Naive B cell (primary cell): ENCODE results near the gene MROH9. TPM values are rescaled to one million over a fixed set of nuclear protein-coding genes. Genes with fewer than 3 reads are reported as not detected.
"Not testable (repeated sequence)": the region's sequence is repeated elsewhere in the genome, so short reads cannot be mapped to it uniquely, and the experiment has no call there.

ENCODE experiments used
- ATAC-seq, 2 donors: fragments of 150-1000 bp; cut with Tn5 transposase; 2 replicates each; pipeline ENCODE4 v1.10.0; 2021; ENCODE audit warnings: low read depth in 2 of 2, mild to moderate bottlenecking in 2 of 2, moderate library complexity in 2 of 2
- DNase-seq: peaks from one replicate; pipeline ENCODE4 v3.0.0; 2022
- H3K27ac Mint-ChIP-seq, 6 donors: one replicate each; pipeline ENCODE4 v1.8.0; 2020 to 2022; ENCODE audit warnings: mild to moderate bottlenecking in 6 of 6, mixed read lengths in 6 of 6, moderate library complexity in 5 of 6, inconsistent platforms in 2 of 6
- H3K27me3 Mint-ChIP-seq, 3 donors: one replicate each; pipeline ENCODE4 v1.8.0; 2021 to 2022; ENCODE audit warnings: mixed read lengths in 3 of 3, mild to moderate bottlenecking in 1 of 3
- H3K36me3 Mint-ChIP-seq, 2 donors: one replicate each; pipeline ENCODE4 v1.8.0; 2020 to 2022; ENCODE audit warnings: mixed read lengths in 2 of 2, inconsistent platforms in 1 of 2, mild to moderate bottlenecking in 1 of 2
- H3K4me1 Mint-ChIP-seq, 3 donors: one replicate each; pipeline ENCODE4 v1.8.0; 2020 to 2022; ENCODE audit warnings: mixed read lengths in 3 of 3, inconsistent platforms in 1 of 3, mild to moderate bottlenecking in 1 of 3, moderate library complexity in 1 of 3
- H3K4me3 Mint-ChIP-seq, 8 donors: one replicate each; pipeline ENCODE4 v1.8.0; 2020 to 2022; ENCODE audit warnings: mild to moderate bottlenecking in 8 of 8, mixed read lengths in 8 of 8, moderate library complexity in 8 of 8, inconsistent platforms in 2 of 8
- H3K9me3 Mint-ChIP-seq, 7 donors: one replicate each; pipeline ENCODE4 v1.8.0; 2020 to 2022; ENCODE audit warnings: mixed read lengths in 7 of 7, mild to moderate bottlenecking in 5 of 7, inconsistent platforms in 2 of 7, moderate library complexity in 1 of 7
- polyA plus RNA-seq, 6 donors: library from polyadenylated mRNA; unstranded; fragments of 300-500 nt; fragmentation: Illumina TruSeq; gene quantifications; one replicate each; pipeline ENCODE4 v1.2.3, GENCODE V29; 2021; ENCODE audit warnings: low read depth in 6 of 6

MROH9 gene
- polyA plus RNA-seq: not detected

DNA sequence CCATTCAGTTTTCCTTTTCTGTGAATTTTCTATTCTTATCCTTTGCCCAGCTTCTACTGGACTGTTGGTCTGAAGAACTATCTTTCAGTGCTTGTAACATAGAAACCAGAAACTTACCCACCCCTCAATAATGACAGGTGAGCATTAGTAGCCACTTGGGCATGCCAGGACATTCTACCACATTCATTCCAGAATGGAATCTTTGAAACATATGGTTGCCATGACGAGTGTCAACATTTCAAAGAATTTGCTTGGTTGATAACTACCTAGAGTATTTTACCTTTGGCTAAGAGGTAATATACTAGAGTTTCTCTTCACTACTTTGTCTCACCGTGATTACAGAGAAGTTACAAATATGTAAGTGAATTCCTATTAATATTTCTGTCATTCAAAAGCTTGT, at the start of gene MROH9:
MROH9 (plus strand) TSS at position 304 of the 400 bp plus-strand sequence. CDS start 10,023 bp downstream, outside the sequence.
- H3K4me3 Mint-ChIP-seq: no peak within 1 kb of the TSS
- no peak for ATAC-seq
- H3K9me3 Mint-ChIP-seq: peaks cover 0 to 3% (median 0%) of the 10 kb centered on the region in 7 donors

GRCh38 chr1:170885551-170885950, 49.8 kb upstream of the MROH9 start:
- Mint-ChIP-seq H3K27me3 (no peaks in the 10 kb centered on the region), H3K36me3 (no peaks in the 10 kb centered on the region), H3K4me3 (no peak overlapping the region), H3K4me1 (no peaks in the 10 kb centered on the region), H3K9me3 (peaks cover 0 to 9% (median 2%) of the 10 kb centered on the region in 7 donors), H3K27ac (no peak overlapping the region)
- ATAC-seq (no peak), DNase-seq (no peak)

More for the DNA sequence above, at the start of gene MROH9:
- Mint-ChIP-seq H3K36me3 (no peaks in the 10 kb centered on the region), H3K27me3 (peaks cover 0 to 5% (median 4%) of the 10 kb centered on the region in 3 donors), H3K4me1 (no peaks in the 10 kb centered on the region), H3K27ac (no peak within 1 kb of the TSS)
- no peak for DNase-seq

DNA sequence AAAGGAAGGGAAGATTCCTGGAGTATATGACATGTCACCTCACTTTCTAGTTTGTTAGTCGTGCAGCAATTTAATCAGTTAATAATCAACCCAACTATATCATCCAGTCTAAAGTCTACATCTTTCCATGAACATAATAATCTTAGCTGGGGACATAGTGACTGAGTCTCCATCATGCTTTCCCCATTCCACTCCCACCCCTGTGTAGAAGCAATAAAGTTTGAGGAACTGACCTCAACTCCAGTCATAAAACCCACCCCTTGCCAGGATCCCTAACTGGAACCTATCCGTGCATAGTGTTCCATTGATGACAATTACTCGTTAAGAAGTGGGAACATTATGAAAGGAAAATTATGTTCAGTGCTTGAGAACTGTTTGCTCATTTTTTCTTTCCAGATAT, 48.9 kb upstream of the MROH9 start:
- DNase-seq (no peak), ATAC-seq (no peak)
- H3K36me3 Mint-ChIP-seq: no peaks in the 10 kb centered on the region
- no peaks in the 10 kb centered on the region for H3K27me3 Mint-ChIP-seq
- peaks cover 0 to 9% (median 2%) of the 10 kb centered on the region in 7 donors for H3K9me3 Mint-ChIP-seq
- no peaks in the 10 kb centered on the region for H3K4me1 Mint-ChIP-seq
- H3K4me3 Mint-ChIP-seq: no peak overlapping the region
- no peak overlapping the region for H3K27ac Mint-ChIP-seq

DNA sequence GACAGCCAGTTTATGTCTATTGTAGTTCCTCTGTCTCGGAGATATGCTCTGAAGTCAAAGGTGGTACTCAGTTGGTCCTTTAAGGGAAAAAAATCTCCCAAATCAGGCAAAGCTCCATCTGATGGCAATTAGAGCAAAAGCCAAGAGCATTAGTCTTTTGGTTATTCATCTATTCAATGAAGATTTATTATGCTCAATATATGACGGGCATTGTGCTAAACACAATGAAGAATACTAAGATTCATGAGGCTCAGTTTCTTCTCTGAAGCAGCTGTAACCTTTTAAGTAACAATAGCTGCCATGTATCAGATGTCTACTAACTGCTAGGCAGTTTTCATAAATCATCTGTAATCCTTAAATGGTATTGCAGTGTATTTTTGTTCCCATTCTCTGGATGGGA, 47.6 kb upstream of the MROH9 start:
- Mint-ChIP-seq H3K4me3 (no peak overlapping the region), H3K9me3 (peaks cover 0 to 9% (median 2%) of the 10 kb centered on the region in 7 donors), H3K27ac (no peak overlapping the region), H3K27me3 (no peaks in the 10 kb centered on the region), H3K4me1 (no peaks in the 10 kb centered on the region), H3K36me3 (no peaks in the 10 kb centered on the region)
- DNase-seq: no peak
- ATAC-seq: no peak

GRCh38 chr1:170891872-170892271, 43.5 kb upstream of the MROH9 start:
- H3K9me3 Mint-ChIP-seq: no peaks in the 10 kb centered on the region
- DNase-seq: no peak
- peaks cover 2 to 12% (median 7%) of the 10 kb centered on the region in 3 donors for H3K27me3 Mint-ChIP-seq
- no peaks in the 10 kb centered on the region for H3K36me3 Mint-ChIP-seq
- no peaks in the 10 kb centered on the region for H3K4me1 Mint-ChIP-seq
- no peak for ATAC-seq
- H3K4me3 Mint-ChIP-seq: no peak overlapping the region
- no peak overlapping the region for H3K27ac Mint-ChIP-seq

GRCh38 chr1:170893655-170894297, 41.6 kb upstream of the MROH9 start:
- Mint-ChIP-seq H3K4me3 (no peak overlapping the region), H3K27ac (no peak overlapping the region), H3K27me3 (peaks cover 13 to 20% (median 19%) of the 10 kb centered on the region in 3 donors), H3K4me1 (no peaks in the 10 kb centered on the region), H3K36me3 (no peaks in the 10 kb centered on the region), H3K9me3 (no peaks in the 10 kb centered on the region)
- DNase-seq (no peak), ATAC-seq (no peak)

GRCh38 chr1:170903961-170904360, 31.4 kb upstream of the MROH9 start:
- ATAC-seq: no peak
- H3K27me3 Mint-ChIP-seq: peaks cover 4 to 8% (median 5%) of the 10 kb centered on the region in 3 donors
- no peak overlapping the region for H3K27ac Mint-ChIP-seq

DNA sequence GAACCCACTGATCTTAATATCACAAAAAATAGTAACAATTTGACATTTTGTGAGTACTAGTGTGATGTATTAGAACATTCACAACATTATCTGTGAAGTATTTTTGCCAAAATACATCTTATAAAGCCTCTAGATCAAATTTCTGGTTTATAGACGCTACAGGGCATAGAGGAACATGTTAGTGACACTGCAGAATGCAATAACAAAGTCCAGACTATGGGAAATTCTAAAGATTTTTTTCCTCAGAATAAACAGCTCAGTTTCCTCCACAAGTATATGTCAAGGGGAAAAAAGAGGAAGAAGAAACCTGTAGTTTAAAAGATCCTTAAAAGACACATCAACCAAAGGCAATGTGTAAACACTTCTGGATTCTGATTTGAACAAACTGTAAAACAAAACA, 26.4 kb upstream of the MROH9 start:
- Mint-ChIP-seq H3K9me3 (no peaks in the 10 kb centered on the region), H3K27ac (no peak overlapping the region), H3K36me3 (no peaks in the 10 kb centered on the region), H3K27me3 (peaks cover 4 to 8% (median 5%) of the 10 kb centered on the region in 3 donors), H3K4me3 (no peak overlapping the region), H3K4me1 (no peaks in the 10 kb centered on the region)
- DNase-seq: no peak
- ATAC-seq: no peak

More at GRCh38 chr1:170903961-170904360, 31.4 kb upstream of the MROH9 start:
- no peaks in the 10 kb centered on the region for H3K36me3 Mint-ChIP-seq
- no peak overlapping the region for H3K4me3 Mint-ChIP-seq
- H3K9me3 Mint-ChIP-seq: peaks cover 0 to 5% (median 3%) of the 10 kb centered on the region in 7 donors
- no peaks in the 10 kb centered on the region for H3K4me1 Mint-ChIP-seq
- no peak for DNase-seq

DNA sequence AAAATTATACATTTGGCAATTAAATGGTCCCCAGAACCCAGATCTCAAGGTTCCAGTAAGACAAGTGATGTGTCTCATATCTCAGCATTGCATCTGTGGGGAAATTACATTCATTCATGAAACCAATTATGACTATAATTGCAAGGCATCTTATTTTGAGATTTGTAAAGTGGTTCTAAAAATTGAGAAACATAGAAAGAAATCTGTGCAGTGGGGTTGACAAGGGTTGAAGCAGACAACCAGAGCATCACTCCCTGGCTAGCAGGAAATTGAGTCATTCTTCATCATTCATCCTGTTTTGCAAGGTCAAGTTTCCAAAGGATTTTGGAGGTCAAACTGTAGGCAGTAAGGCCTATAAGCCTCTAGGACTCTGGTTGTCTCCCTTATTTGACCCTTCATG, 25.1 kb upstream of the MROH9 start:
- Mint-ChIP-seq H3K27ac (no peak overlapping the region), H3K4me3 (no peak overlapping the region), H3K27me3 (peaks cover 4 to 8% (median 5%) of the 10 kb centered on the region in 3 donors), H3K9me3 (no peaks in the 10 kb centered on the region), H3K4me1 (no peaks in the 10 kb centered on the region), H3K36me3 (no peaks in the 10 kb centered on the region)
- ATAC-seq: no peak
- DNase-seq: no peak

DNA sequence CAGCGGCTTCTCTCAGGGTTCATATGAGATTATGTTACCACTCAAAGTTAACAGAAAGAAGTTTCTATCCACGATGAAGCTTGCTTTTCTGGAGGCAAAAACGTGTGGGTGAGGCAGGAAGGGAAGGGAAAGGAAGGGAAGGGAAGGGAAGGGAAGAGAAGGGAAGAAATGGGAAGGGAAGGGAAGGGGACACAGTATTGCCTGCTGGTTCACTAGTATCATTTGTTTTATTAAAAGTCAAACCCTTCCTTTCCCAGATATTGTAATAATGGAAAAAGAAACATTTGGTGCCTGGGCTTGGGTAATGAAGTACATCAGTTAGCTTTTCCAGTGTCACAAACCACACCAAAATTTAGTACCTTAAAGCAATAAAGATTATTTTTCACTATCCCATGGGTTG, 18.0 kb upstream of the MROH9 start:
- DNase-seq (no peak), ATAC-seq (no peak)
- H3K36me3 Mint-ChIP-seq: peaks cover 4 to 21% of the 10 kb centered on the region in 2 donors
- peaks cover 0 to 10% (median 8%) of the 10 kb centered on the region in 3 donors for H3K27me3 Mint-ChIP-seq
- H3K4me3 Mint-ChIP-seq: no peak overlapping the region
- peaks cover 15 to 38% (median 27%) of the 10 kb centered on the region in 7 donors for H3K9me3 Mint-ChIP-seq
- no peak overlapping the region for H3K27ac Mint-ChIP-seq
- H3K4me1 Mint-ChIP-seq: no peaks in the 10 kb centered on the region

GRCh38 chr1:170924656-170925055, 10.7 kb upstream of the MROH9 start:
- H3K27me3 Mint-ChIP-seq, DNase-seq, ATAC-seq, H3K4me1 Mint-ChIP-seq, H3K27ac Mint-ChIP-seq, H3K4me3 Mint-ChIP-seq: not testable (repeated sequence)
- Mint-ChIP-seq H3K9me3 (peaks cover 11 to 38% (median 25%) of the 10 kb centered on the region in 7 donors), H3K36me3 (peaks cover 4 to 15% of the 10 kb centered on the region in 2 donors)

GRCh38 chr1:170927955-170928840, 7.1 kb upstream of the MROH9 start:
- no peak overlapping the region for H3K27ac Mint-ChIP-seq

GRCh38 chr1:170929412-170929834, 5.9 kb upstream of the MROH9 start:
- Mint-ChIP-seq H3K36me3 (no peaks in the 10 kb centered on the region), H3K9me3 (no peaks in the 10 kb centered on the region), H3K4me3 (no peak overlapping the region), H3K27ac (no peak overlapping the region), H3K4me1 (no peaks in the 10 kb centered on the region), H3K27me3 (peaks cover 0 to 4% (median 0%) of the 10 kb centered on the region in 3 donors)
- DNase-seq (no peak), ATAC-seq (no peak)

More at GRCh38 chr1:170927955-170928840, 7.1 kb upstream of the MROH9 start:
- H3K36me3 Mint-ChIP-seq: no peaks in the 10 kb centered on the region
- H3K4me3 Mint-ChIP-seq: no peak overlapping the region
- H3K27me3 Mint-ChIP-seq: peaks cover 0 to 4% (median 0%) of the 10 kb centered on the region in 3 donors
- H3K4me1 Mint-ChIP-seq: no peaks in the 10 kb centered on the region
- DNase-seq (no peak), ATAC-seq (no peak)
- peaks cover 0 to 7% (median 0%) of the 10 kb centered on the region in 7 donors for H3K9me3 Mint-ChIP-seq
